ENCODE results near the gene NCKAP1.
"Not testable (repeated sequence)": the region's sequence is repeated elsewhere in the genome, so short reads cannot be mapped to it uniquely, and the experiment has no call there.

The NCKAP1 gene

DNA sequence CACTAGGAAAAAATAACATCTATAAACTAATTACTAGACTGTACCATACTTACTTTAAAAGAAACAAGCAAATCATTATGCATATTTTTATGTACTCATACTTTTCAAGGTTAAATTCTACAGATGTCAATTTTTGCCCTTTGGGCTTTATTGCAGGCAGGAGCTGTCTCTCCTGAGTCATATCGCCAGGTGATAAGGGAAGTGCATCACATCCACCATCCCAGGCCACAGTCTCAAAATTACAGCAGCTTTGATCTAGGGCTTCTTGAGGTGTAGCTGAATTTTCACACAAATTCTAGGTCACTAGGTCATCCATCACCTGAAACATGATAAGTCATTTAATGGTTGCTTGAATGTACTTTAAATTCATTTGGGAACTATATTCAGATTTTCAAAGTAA, 133.4 kb downstream of the NCKAP1 start:
- DNase-seq, result no peak

DNA sequence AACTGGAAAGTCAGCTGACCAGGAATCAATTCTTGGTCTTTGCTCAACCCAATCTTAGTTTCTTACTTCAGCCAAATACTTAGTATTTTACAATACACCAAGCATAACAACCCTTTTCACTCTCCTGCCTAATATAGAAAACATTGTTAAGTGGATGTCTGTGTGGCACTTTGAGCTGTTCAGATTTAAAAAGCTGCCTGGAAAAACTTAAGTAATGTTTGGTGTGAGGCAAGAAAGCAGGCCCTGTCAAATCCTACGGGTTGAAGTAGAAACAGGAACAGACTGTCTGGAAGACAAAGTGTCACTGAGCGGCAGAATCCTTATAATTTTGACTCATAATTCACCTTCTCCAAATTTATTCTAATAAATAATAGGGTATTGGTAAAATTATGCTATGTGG, 134.7 kb downstream of the NCKAP1 start:
- DNase-seq, result no peak

DNA sequence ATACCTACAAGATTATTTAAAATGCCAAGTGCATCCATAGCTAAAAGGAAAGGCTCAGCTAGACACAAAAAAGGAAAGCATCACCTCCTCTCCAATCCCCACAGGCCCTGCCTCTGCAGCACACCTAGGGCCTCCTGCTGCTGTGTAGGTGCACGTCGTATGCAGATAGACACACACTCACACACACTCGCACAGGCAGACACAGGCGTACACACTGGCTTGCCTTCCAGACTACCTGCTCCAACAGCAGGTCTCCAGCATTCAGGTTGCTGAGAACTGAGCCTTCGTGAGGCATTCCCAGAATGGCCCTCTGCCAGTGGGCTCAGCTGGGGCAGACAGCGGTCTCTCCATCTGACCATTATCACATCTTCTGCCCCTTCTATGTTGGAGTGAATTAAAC, 136.5 kb downstream of the NCKAP1 start:
- no peak for DNase-seq

DNA sequence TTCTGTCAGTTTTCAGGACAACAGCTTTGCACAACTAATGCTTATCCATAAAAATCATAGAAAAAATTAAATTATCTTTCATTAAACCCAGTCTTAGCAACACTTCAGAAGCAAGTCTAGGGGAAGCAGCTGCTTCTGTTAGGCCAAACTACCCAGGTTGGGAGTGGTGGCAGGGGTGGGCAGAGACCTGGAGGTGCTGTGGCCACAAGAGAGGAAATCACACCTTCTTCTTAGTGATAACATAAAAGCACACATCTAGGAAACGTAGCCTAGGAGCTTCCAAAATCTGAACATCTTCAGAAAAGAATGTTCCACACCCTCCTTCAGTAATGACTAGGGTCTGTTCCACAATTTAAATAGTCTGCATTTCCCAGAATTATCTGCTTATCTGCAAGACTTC, 139.5 kb downstream of the NCKAP1 start:
- DNase-seq, result no peak

DNA sequence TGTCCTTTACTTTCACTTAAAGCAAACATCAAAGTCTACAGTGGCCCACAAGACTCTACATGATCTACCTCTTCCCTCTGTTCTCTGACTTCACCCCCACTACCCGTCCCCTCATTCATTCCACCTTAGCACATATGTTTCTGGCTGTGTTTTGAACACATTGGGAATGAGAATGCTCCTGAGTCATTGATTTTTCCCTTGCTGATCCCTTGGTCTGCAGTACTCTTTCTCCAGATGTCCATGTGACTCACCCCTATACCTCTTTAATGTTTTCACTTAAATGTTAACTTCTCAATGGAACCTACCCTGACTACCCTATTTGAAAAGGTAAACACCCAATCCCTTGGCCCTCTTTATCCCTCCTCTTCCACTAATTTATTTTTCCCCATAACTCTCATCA, 141.1 kb downstream of the NCKAP1 start:
- no peak for DNase-seq

DNA sequence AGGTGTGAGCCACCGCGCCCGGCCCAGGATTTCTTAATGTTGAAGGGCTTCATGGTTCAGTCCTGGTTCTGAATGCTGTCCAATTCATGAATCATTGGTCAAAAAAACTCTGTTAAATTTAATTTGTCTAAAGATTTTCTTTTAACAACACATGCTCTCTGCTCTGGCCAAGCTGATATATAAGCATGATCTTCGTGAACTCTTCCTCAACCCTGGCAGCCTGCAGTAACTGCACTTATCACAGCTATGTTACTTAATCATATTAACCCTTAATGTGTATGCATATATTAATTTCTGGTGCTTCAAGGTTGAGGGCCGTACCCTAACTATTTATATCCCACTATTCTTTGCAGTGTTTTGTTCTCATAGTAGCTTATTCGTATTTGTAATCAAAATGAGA, 142.5 kb downstream of the NCKAP1 start:
- DNase-seq, result no peak

DNA sequence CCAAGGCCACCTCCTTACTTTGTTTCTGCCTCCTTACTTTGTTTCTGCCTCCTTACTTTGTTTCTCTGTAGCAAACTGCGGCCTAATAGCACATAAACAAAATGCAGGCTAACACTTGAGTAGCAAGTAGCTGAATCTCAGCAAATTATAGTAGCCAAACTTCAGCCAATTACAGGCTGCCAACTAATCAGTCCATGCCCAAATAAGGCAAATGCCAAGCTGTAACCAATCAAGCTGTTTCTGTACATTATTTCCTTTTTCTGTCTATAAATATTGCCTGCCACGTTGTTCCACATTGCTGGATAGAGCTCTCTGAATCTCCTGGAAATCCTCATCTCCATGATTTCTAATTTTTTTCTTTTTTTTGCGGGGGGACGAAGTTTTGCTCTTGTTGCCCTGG, 143.1 kb downstream of the NCKAP1 start:
- no peak for DNase-seq

DNA sequence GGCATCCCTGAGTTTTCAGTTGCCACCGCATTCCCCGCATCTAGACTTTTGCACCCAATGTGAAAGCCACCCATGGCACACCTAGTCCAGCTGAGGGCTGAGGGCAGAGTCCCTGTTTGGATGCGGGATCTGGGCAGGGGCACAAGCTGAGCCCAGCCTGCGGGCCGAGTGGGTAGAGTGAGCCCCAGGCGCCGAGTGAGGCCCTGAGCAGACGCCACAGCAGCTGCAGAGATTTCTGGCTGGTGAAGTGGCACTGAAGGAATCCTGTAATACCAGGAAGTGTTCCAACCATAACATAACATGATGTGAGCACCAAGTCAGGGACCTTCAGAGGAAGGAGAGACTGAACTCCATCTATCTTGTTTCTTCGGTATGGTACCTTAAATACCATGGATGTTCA, 144.1 kb downstream of the NCKAP1 start:
- no peak for DNase-seq

DNA sequence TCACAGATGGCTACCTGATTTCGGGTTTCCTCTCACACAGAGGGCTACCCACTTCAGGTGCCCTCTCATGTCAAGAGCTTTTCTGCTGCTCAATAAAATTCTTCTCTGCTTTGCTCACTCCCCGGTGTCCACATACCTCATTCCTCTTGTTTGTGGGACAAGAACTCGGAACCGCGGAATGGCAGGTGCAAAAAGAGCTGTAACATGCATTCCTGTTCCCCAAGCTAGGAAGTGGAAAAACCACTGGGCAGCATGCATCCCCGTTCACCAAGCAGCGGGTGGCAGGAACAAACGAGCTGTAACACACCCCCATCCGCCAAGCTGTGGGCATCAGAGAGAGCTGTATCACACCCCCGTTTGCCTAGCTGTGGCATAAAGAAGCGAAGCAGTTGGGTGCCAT, 144.6 kb downstream of the NCKAP1 start:
- DNase-seq, result no peak

DNA sequence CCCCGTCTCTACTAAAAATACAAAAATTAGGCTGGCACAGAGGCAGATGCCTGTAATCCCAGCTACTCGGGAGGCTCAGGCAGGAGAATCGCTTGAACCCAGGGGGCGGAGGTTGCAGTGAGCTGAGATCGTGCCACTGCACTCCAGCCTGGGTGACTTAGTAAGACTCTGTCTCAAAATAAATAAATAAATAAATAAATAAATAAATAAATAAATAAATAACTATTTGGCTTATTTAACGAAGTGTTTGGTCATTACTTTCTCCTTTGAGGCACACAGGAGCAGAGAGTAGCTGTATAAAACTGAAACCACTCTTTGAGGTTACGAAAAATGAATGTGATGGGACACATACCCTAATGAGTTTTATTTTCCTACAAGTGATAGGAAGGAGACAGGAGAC, 145.2 kb downstream of the NCKAP1 start:
- DNase-seq, result not testable (repeated sequence)

DNA sequence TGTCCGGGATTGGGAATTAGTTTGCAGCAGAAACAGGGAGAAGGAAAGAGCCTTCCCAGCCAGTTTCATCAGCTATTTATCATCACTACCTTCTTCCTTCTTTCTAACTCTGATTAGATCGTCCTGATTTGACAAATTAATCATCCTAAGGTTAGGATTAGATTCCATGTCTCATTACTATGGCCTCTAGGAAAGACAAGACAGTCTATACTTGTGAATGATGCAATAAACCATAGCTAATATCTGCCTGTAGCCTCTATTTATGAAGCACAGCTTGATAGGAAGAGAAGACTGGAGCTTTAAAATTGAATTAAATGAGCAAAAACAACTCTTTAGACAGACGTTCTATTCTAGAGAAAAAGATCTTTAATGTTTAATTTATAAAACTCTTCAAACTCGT, 146.6 kb downstream of the NCKAP1 start:
- DNase-seq, result no peak

DNA sequence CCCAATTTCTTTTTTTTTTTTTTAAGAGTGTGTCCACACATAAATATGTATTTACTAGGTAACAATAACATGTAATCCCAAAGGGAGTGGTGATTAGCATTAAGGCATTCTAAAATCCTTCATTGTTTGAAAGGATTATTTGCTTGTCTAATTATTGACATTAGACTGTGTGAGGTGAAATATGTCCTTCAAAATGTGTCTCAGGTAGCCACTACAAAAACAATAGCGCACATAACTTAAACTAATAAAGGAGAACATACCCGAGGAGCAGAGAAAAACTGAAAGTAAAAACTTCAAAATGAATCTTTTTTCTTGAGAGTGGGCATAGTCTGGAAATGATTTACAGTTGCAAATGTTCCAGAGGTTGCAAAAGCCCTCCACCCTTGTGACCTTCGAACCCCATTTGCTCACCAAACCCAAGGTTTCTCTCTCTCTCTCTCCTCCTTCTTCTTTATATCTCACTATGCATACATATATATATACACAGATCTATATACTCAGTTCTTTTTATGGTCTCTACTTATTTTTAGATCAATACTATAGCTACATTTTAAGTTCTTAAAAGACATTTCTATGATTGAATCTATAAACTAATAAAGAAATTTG, 147.4 kb downstream of the NCKAP1 start:
- no peak for DNase-seq

DNA sequence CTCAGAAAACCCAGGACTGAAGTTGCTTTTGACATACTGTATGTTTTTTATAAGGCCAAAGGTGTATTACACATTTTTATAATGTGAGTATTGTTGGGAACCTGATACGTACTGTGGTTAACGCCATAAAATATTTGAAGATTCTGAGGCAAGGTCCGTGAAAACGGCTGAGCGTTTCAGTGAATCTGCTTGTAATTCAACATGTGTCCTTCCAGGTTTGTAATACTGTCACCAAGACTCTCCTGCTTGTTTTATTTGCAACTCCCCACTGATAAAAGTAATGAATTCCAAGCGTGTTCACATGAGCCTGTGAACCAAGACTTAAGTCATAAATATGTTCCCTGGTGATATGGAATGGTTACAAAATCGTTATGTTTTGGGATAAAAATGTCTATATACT, 148.0 kb downstream of the NCKAP1 start:
- no peak for DNase-seq

DNA sequence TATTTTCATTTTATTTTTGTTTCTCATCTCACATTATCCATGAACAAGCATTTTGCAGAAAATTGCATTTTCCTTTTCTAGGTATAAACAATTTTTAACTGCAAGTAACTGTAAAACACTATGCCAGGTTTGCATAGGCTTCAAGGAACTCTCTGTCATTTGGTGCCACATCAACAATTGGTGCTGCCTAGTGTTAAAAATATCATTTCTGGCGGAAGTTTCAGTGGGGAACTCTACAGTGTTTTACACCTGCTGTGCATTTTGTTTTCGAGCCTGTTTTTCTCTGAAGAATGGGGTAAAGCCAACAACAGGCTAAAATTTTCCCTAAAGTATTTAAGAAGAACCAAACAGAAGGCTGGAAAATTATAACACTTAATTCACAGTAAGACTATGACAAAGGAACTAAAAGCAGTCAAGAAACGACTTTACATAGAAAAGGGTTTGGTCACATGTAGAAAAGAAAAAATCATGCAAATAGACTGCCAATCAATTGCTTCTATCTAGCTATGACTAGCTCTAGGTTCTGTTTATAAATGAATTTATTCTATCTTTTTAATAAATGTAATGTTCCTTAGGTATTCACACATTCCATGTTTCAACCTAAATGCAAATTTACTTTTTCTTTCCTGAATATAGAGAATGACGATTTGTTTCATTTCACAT, 150.4 kb downstream of the NCKAP1 start:
- no peak for DNase-seq

DNA sequence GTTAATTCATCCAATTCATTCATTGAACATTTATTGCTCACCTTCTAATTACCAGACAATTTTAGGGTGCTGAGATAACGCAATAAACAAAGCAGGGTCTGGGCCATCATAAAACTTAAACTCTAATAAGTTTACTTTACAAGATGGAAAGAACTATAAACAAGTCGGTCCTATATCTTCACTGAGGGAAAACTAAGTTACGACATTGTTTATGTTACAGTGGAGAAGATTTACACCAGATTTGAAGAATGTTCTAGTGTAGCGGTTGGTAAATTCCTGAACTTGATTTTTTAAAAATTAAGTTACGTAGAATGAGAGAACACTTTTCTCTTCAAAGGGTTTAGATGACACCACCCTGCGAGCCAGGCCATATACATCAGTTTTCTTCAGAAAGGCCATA, 151.2 kb downstream of the NCKAP1 start:
- DNase-seq, result no peak

DNA sequence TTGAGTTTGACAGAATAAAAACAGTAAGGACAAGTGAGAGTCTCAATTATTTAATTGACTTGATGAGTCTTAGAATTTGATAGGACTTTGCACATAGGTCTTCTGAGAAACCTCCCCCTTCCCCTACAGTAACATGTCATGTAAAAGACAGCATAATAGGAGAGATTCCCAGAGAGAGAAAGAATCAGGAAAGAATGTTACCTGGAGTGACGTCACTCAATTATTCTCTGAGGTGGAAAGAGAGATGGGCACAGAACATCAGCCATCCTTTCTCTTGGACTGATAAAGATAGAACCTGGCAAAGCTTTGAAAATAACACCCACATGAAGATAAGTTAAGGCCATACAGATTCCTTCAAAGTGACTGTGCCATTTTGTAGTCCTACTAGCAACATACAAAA, 152.5 kb downstream of the NCKAP1 start:
- no peak for DNase-seq

DNA sequence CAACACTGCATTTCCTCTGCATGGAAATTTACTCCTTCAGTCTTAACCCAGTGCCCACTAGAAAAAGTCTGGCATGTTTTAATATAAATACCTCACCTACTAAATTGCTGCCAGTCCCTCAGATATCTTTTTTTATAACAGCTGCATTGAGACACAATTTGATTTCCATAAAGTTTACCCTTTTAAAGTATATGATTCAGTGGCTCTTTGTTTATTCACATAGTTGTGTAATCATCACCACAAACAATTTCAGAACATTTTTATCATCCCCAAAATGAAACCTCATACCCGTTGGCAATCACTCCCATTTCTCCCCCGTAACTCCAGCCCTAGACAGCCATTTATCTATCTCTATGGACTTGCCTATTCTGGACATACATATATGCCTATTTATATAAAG, 154.8 kb downstream of the NCKAP1 start:
- no peak for DNase-seq

DNA sequence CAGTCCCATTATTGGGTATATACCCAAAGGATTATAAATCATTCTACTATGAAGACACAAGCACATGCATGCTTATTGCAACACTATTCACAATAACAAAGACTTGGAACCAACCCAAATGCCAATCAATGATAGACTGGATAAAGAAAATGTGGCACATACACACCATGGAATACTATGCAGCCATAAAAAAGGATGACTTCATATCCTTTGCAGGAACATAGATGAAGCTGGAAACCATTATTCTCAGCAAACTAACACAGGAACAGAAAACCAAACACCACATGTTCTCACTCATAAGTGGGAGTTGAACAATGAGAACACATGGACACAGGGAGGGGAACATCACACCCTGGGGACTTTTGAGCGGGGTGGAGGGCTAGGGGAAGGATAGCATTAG, 158.2 kb downstream of the NCKAP1 start:
- DNase-seq, result not testable (repeated sequence)

DNA sequence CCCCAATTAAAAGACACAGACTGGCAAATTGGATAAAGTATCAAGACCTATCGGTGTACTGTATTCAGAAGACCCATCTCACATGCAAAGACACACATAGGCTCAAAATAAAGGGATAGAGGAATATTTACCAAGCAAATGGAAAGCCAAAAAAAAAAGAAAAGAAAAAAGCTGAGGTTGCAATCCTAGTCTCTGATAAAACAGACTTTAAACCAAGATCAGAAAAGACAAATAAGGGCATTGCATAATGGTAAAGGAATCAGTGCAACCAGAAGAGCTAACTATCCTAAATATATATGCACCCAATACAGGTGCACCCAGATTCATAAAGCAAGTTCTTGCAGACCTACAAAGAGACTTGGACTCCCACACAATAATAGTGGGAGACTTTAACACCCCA, 161.6 kb downstream of the NCKAP1 start:
- DNase-seq, result not testable (repeated sequence)

DNA sequence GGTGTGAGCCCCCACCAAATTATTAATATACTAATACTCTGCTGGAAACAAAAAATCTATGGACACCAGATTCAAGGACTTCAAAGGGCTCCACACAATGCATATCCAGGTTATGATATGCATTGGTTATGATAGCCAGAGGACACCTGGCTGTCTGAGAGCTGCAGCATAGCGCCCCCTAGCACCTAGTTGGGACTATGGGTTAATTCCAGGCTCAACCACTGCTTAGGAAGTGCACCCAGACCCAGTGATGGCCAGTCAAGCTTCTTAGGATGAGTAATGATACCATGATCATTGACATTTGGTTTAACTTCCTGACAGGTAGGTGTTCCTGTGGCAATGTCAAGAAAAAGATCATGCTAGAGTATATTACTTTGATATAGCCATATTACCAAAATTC, 168.0 kb downstream of the NCKAP1 start:
- DNase-seq, result no peak

DNA sequence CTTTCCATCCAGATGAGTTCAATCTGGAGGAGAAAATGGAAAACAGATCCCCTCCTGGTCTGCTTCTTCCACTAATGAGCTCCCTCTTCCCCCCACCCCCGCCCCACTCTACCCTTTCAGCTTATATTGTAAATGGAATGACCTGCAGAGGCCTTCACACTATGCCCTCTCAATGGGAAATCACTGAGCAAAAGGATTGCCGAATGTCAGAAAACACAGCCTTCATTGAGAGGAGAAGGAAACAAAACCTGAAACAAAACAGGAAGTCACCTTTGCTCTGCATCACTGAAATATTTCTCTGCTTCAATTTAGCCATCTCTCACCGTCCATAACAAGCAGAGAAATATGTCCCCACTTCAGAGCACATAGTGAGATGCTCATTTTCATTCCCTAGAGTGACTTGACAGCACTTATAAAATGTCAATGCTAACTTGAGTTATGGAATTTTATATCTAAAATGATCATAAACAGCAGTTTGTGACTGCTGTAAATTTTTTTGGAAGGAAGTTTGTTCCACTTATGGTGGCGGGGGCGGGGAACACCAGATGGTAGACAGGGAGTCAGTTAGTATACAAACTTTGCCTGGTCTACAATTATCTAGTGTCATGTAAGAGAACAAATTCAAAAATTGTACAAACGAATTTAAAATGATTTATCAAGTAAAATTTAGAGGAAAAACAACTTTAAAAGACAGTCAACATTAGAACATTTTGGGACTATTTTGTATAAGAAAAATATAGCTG, 170.0 kb downstream of the NCKAP1 start:
- no peak for DNase-seq

DNA sequence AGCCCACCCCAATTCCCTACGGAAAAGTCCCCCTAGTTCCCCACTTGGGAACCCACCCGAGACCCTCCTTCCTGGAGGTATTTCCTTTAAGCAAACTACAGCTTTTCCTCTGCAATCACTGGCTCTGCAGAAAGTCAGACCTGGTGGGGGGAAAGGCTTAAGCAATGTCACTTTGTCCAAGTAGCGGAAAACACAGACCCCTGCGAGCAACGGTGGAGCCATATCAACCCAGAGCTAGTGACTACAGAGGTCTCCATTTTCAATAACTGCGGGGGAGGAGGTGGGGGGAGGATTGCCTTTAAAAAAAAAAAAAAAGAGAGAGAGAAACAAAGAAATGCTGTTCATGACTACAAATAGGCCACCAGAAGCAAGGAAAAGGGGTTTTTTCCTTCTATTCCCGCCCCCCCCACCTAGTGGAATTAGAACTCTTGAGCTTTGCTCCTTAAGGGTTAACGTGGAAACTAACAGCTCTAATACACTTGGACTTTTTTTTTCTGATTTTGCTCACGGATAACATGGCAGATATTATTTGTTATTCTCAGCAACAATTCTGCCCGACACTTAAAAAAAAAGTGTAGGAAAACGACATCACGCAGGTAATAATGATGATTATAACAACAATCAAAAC, 170.7 kb downstream of the NCKAP1 start:
- no peak for DNase-seq

DNA sequence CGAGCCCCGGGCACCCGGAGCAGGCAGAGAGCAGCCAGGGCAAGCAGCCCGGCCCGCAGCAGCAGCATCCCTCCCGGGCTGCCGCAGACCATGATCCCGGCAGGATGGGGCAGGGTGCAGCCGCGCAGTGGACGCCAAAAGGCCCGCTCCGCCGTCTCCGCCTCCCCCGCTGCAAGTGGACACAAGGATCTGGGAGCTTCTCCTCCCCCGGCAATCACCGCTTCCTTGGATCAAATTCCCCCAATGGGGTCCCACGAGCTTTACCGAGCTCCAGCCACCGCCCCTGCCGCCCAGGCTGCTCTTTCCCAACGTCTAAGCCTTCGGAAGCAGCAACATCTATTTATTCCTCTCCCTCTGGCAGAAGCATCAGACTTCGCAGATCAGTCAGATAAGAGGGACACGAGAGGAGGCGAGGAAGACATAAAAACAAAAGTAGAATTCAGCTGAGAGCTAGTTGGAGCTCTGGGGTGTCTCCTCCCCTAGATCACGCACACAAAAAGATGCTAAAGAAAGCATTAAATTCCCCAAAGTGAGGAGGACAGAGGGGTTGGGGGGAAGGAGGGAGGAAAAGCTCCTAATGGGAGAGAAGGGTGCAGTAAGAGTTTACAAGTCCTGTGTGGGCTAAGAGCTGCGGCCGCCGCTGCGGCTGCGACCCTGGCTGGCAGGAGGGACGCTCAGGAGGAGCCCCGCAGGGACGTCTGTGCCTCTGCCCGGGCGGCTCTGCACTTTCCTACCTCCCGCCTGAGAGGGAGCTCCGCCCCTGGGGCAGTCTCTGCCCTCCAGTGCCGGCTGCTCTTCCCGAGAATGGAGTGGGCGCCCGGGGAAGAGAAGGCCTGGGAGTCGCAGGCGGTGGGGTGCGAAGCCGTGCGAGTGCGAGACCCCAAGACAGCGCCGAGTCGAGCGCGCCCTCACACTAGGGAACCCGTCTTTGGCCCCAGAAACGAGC, 171.5 kb downstream of the NCKAP1 start, which contains the start of gene FRZB:
Gene FRZB (minus strand): TSS at position 177 of the 946 bp plus-strand sequence. CDS start 85 bp downstream, at position 92.
- DNase-seq, result no peak
